Heart left ventricle (tissue), 13 donors: ENCODE measurements around the gene IFI27.

Experiments
- POLR2A ChIP-seq, 2 donors: fragments of 450-650 bp; IDR thresholded peaks; one replicate each; pipeline ENCODE4 v1.6.1; 2017; ENCODE audit warnings: antibody characterized with exemption in 2 of 2, mild to moderate bottlenecking in 2 of 2, moderate library complexity in 2 of 2
- TF ChIP-seq, protein P1 (sequence below), 12 donors: fragments of 200-600 bp; sonication (generic) in 4 of 12; IDR thresholded peaks; one replicate each; pipeline versions ENCODE4 v1.5.0 to v1.8.0; 2018 to 2022; ENCODE audit warnings: antibody characterized with exemption in 12 of 12, mild to moderate bottlenecking in 5 of 12
- donor health status: ischemic (EF 13 %, LVEDD 7.1; RV severe dilation, severe dysfunction).
- donor health status: DM: no; HTN: yes; CAD: no.
- donor health status: DM: no; HTN: no; CAD: no.
- donor health status: ischemic (EF 25% LVEDD 6.9; RV normal size, moderate dysfunction).
- donor health status: ischemic (EF 25% LVEDD 5.7; RV mildly dilated, moderate dysfunction).
- donor health status: ischemic (EF 35%, LVEDD 5.7; RV mildly dilated, moderate dysfunction).
- donor health status: nonischemic (EF 11% LVEDD 7.7; RV severe dilation, severe dysfunction).
- donor health status: DM: yes; HTN: yes; CAD: no.
- donor health status: PGD.
- donor health status: ischemic (EF 29% LVEDD 5.4; RV normal size, mild dysfunction).
- donor health status: nonischemic (EF 23%, LVEDD 6.1; RV moderate dilation, normal function).

DNA sequence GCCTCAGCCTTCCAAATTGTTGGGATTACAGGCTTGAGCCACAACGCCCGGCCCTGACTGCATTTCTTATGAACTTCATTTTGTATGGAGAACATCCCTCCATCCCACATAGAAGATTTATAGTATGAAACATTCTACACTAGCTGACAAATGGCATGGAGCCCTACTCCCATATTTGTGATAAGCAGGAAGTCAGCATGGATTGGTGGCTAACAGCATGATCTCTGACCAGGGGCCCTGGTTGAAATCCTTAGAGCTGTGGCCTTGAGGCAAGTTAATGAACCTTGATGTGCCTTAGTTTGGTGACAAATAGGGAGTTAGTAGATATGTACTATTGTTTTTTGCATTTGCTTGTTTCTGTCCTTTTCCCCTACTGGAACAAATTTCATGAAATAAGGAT lies 17.1 kb upstream of the IFI27 start:
- no peak for TF ChIP-seq POLR2A (IDR thresholded peaks at IDR 0.05)
- TF ChIP-seq, protein P1, sequence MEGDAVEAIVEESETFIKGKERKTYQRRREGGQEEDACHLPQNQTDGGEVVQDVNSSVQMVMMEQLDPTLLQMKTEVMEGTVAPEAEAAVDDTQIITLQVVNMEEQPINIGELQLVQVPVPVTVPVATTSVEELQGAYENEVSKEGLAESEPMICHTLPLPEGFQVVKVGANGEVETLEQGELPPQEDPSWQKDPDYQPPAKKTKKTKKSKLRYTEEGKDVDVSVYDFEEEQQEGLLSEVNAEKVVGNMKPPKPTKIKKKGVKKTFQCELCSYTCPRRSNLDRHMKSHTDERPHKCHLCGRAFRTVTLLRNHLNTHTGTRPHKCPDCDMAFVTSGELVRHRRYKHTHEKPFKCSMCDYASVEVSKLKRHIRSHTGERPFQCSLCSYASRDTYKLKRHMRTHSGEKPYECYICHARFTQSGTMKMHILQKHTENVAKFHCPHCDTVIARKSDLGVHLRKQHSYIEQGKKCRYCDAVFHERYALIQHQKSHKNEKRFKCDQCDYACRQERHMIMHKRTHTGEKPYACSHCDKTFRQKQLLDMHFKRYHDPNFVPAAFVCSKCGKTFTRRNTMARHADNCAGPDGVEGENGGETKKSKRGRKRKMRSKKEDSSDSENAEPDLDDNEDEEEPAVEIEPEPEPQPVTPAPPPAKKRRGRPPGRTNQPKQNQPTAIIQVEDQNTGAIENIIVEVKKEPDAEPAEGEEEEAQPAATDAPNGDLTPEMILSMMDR (IDR thresholded peaks at IDR 0.05), result no peak
